ENCODE measurements around the gene TFEB.
A peak's percentile ranks its signal among the peaks of the same experiment; 100 is the strongest.

TFEB gene

GRCh38 chr6:41640426-41640825 is 95.0 kb downstream of the TFEB start:
- Histone ChIP-seq H3K27ac (ENCODE audit: low read length) (no peak overlapping the region), H3K4me3 (ENCODE audit: low read length) (no peak overlapping the region), H3K27me3 (ENCODE audit: control insufficient read depth, insufficient read depth, low read length) (peaks cover 2% of the 10 kb centered on the region; the same call in 1 of the 2 replicates), H3K9me3 (ENCODE audit: control insufficient read depth, insufficient read depth, low read length) (no peaks in the 10 kb centered on the region), H3K36me3 (ENCODE audit: control insufficient read depth, insufficient read depth, low read length) (no peaks in the 10 kb centered on the region), H3K4me1 (ENCODE audit: control insufficient read depth, insufficient read depth, low read length) (peaks cover 15% of the 10 kb centered on the region)
- DNase-seq (ENCODE audit: low read depth, low spot score) = no peak
- WGBS (ENCODE audit: insufficient coverage, insufficient read length) = no CpG with 5 or more reads among the region's 7 CpGs

DNA sequence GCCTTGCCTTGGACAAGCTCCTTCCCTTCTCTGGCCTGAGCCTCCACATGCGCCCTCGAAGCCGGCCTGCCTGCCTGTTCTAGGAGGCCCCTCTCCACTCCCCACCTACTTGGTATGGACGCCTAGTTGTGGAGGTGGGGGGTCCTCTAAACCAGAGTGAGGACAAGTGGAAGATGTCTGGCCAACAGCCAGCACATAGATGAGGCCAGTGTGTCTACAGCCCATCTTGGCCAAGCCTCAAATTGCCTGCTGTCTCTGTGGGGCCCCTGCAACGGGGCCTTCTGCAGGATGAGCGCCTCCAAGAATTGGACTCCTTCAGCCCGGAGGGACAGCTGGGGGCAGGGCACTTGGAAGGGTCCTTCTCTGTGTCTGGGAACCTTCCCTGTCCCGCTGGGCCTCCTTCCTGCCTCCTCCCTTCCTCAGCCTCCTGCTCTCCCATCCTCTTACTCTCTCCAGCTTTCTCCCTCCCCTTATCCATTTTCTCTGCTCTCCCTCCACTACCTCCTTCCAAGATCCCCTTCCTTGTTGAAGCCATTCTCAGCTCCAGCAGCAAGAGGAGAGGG is 95.5 kb downstream of the TFEB start:
- WGBS (ENCODE audit: insufficient coverage, insufficient read length) = no CpG with 5 or more reads among the region's 8 CpGs
- no peaks in the 10 kb centered on the region for H3K36me3 ChIP-seq (ENCODE audit: control insufficient read depth, insufficient read depth, low read length)
- no peaks in the 10 kb centered on the region for H3K9me3 ChIP-seq (ENCODE audit: control insufficient read depth, insufficient read depth, low read length)
- peaks cover 15% of the 10 kb centered on the region for H3K4me1 ChIP-seq (ENCODE audit: control insufficient read depth, insufficient read depth, low read length)
- no peak for DNase-seq (ENCODE audit: low read depth, low spot score)
- peak overlapping the region; percentile 13; the same call in 1 of the 2 replicates for H3K4me3 ChIP-seq (ENCODE audit: low read length)
- H3K27me3 ChIP-seq (ENCODE audit: control insufficient read depth, insufficient read depth, low read length) = peaks cover 2% of the 10 kb centered on the region; the same call in 1 of the 2 replicates
- no peak overlapping the region for H3K27ac ChIP-seq (ENCODE audit: low read length)

DNA sequence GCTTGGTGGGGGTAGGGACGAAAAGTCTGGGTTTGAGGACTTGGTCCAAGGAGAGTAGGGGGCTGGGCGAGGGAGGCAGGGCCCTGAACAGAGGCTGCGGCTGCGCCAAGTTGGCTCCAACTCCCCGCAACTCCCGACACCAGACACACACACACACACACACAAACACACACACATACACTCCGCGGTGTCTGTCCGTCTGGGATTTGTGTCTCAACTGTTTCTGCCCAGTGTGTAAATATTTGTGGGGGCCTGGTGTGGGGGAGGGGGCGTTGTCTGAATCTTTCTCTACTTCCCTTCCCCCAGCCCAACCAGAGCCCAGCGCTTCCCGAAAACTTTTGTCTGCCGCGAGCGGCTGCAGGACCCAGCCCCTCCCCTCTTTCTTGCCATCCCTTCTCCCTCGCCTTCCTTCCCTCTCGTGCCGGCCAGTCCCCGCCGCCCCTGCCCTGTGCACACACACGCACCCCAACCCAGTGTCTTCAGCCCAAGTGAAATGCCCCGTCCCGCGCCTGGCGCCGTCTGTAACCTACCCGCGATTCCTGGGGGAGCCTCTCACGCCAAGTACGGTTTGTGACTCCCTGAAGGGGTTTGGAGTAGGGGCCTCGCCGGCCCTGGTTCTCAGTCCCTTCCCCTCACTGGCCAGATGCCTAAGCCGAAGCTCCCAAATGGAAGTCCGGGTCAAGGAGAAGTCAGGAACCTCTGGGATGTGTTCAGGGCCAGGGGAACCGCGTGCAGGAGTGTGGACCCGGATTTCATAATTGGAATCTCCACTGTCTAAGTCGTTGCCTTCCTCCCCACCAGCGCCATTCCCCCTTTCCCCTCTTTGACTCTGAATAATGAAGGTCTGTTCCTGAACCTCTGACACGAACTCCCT is 96.2 kb downstream of the TFEB start:
- Histone ChIP-seq H3K27ac (ENCODE audit: low read length) (no peak overlapping the region), H3K27me3 (ENCODE audit: control insufficient read depth, insufficient read depth, low read length) (peaks cover 2% of the 10 kb centered on the region; the same call in 1 of the 2 replicates), H3K4me1 (ENCODE audit: control insufficient read depth, insufficient read depth, low read length) (peaks cover 15% of the 10 kb centered on the region), H3K36me3 (ENCODE audit: control insufficient read depth, insufficient read depth, low read length) (no peaks in the 10 kb centered on the region), H3K9me3 (ENCODE audit: control insufficient read depth, insufficient read depth, low read length) (no peaks in the 10 kb centered on the region), H3K4me3 (ENCODE audit: low read length) (peak overlapping the region; percentile 81; the same call in 1 of the 2 replicates)
- no CpG with 5 or more reads among the region's 40 CpGs for WGBS (ENCODE audit: insufficient coverage, insufficient read length)
- DNase-seq (ENCODE audit: low read depth, low spot score) = no peak

DNA sequence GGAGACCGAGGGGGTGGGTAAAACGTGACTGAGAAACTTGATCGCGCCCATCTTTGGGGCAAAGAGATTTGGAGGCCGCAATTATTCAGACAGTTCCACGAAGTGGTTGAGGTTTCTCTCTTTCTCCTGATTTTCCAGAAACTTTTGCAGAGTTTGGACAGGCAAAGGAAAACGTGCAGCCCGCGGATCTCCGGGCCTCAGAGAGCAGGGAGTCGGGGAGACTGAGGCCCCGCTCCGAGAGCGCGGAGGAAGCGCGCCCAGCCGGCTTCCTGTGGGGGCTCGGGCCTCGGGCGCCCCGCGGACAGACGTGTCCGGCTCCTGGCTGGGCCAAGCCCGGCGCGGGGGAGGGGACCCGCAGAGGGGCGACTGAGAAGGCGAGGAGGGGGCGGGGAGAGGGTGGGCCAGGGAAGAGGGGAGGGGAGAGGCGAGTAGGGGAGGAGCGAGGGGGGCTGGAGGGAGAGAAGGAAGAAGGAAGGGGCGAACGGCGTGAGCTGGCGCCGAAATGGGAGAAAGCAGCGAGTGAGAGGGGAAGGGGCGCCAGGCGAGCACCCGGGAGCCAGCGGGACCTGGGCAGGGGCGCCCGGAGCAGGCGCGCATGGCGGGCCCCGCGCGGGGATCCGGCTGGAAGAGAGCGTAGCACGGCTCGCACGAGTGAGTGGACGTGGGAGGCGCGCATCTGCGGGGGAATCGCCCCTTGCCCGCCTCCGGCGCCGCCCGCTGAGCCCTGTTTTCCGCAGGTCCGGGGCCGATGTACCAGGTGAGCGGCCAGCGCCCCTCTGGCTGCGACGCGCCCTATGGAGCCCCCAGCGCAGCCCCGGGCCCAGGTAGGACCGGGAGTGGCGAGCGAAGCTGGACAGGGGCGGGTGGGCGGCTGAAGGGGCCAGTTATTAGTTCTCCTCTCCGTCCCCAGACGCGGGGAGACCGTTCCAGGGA is 97.1 kb downstream of the TFEB start, which contains the start of gene MDFI:
Gene MDFI (plus strand): TSS at position 467 of the 933 bp plus-strand sequence. CDS start 282 bp downstream, at position 749.
- H3K36me3 ChIP-seq (ENCODE audit: control insufficient read depth, insufficient read depth, low read length) = no peaks in the 10 kb centered on the region
- DNase-seq (ENCODE audit: low read depth, low spot score) = no peak
- no peak within 1 kb of the TSS for H3K27ac ChIP-seq (ENCODE audit: low read length)
- H3K9me3 ChIP-seq (ENCODE audit: control insufficient read depth, insufficient read depth, low read length) = no peaks in the 10 kb centered on the region
- no CpG with 5 or more reads among the region's 86 CpGs for WGBS (ENCODE audit: insufficient coverage, insufficient read length)
- peaks cover 12% of the 10 kb centered on the region for H3K4me1 ChIP-seq (ENCODE audit: control insufficient read depth, insufficient read depth, low read length)
- peak within 1 kb of the TSS; percentile 81 for H3K4me3 ChIP-seq (ENCODE audit: low read length)
- H3K27me3 ChIP-seq (ENCODE audit: control insufficient read depth, insufficient read depth, low read length) = peaks cover 2% of the 10 kb centered on the region; the same call in 1 of the 2 replicates

DNA sequence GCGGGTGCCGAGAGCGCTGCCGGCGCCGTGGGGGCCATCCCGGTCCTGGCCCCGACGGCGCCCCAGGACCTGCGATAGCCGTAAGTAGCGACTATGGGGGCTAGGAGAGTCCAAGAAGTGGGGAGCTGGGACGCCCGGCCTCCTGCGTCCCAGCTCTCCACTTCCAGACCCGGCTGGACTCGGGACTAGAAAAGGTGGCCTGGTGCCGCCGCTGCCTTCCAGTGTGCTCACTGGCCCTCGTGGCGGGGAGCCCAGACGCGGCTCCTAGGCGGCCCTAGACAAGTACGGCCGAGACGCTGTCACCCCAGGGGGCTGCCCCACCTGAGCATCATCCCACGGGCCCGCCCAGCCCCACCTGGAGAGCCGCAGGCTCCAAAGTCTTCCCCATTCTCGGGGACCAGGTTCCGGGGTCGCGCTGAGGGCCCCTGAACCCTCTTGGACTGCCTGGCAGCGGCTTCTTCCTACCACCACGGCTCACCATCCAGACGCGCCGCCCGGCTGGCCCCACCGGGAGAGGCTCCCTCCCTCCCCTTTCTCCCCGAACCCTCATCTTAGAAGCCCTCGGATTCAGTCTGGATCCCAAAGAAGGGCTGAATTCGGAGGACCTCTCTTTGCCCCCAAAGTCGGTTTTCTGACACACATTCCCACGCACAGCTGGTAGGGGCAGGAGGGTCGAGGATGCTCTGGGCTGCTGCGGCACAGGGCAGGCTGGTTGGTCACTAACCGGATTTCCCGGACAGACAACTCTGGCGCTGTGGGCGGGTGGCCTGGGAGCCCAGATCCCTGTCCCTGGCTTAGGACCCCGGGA is 98.0 kb downstream of the TFEB start:
- H3K4me3 ChIP-seq (ENCODE audit: low read length) = peak overlapping the region; percentile 81; the same call in 1 of the 2 replicates
- DNase-seq (ENCODE audit: low read depth, low spot score) = no peak
- peaks cover 2% of the 10 kb centered on the region; the same call in 1 of the 2 replicates for H3K27me3 ChIP-seq (ENCODE audit: control insufficient read depth, insufficient read depth, low read length)

GRCh38 chr6:41636833-41637193 is 98.6 kb downstream of the TFEB start:
- H3K9me3 ChIP-seq (ENCODE audit: control insufficient read depth, insufficient read depth, low read length) = no peaks in the 10 kb centered on the region
- DNase-seq (ENCODE audit: low read depth, low spot score) = no peak
- peaks cover 2% of the 10 kb centered on the region; the same call in 1 of the 2 replicates for H3K27me3 ChIP-seq (ENCODE audit: control insufficient read depth, insufficient read depth, low read length)
- WGBS (ENCODE audit: insufficient coverage, insufficient read length) = no CpG with 5 or more reads among the region's 31 CpGs
- no peak overlapping the region for H3K27ac ChIP-seq (ENCODE audit: low read length)
- H3K4me1 ChIP-seq (ENCODE audit: control insufficient read depth, insufficient read depth, low read length) = peaks cover 12% of the 10 kb centered on the region
- H3K4me3 ChIP-seq (ENCODE audit: low read length) = peak overlapping the region; percentile 81; the same call in 1 of the 2 replicates
- H3K36me3 ChIP-seq (ENCODE audit: control insufficient read depth, insufficient read depth, low read length) = no peaks in the 10 kb centered on the region

More for the DNA sequence above, 98.0 kb downstream of the TFEB start:
- H3K27ac ChIP-seq (ENCODE audit: low read length) = no peak overlapping the region
- peaks cover 12% of the 10 kb centered on the region for H3K4me1 ChIP-seq (ENCODE audit: control insufficient read depth, insufficient read depth, low read length)
- no peaks in the 10 kb centered on the region for H3K36me3 ChIP-seq (ENCODE audit: control insufficient read depth, insufficient read depth, low read length)
- no CpG with 5 or more reads among the region's 54 CpGs for WGBS (ENCODE audit: insufficient coverage, insufficient read length)
- no peaks in the 10 kb centered on the region for H3K9me3 ChIP-seq (ENCODE audit: control insufficient read depth, insufficient read depth, low read length)

DNA sequence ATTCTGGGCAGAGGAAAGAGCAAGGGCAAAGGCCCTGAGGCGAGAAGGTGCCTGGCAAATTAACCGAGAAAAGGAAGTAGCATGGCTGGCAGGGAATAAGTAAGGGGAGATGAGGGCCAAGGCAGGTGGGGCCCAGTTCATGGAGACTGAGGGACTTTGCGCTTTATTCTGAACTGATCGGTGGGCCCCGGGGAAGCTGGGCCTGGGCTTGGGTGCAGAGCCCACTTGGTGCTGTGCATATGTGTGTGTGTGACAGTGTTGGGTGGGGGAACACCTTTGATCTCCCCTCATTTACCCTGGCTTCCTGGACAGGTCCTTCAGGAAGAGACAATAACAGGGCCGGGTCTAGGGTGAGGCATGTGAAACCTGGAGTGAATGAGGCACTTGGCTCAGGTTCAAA is 100.0 kb downstream of the TFEB start:
- Histone ChIP-seq H3K36me3 (ENCODE audit: control insufficient read depth, insufficient read depth, low read length) (no peaks in the 10 kb centered on the region), H3K9me3 (ENCODE audit: control insufficient read depth, insufficient read depth, low read length) (no peaks in the 10 kb centered on the region), H3K27me3 (ENCODE audit: control insufficient read depth, insufficient read depth, low read length) (peaks cover 2% of the 10 kb centered on the region; the same call in 1 of the 2 replicates), H3K27ac (ENCODE audit: low read length) (no peak overlapping the region), H3K4me1 (ENCODE audit: control insufficient read depth, insufficient read depth, low read length) (peaks cover 9% of the 10 kb centered on the region), H3K4me3 (ENCODE audit: low read length) (no peak overlapping the region)
- DNase-seq (ENCODE audit: low read depth, low spot score) = no peak
- no CpG with 5 or more reads among the region's 6 CpGs for WGBS (ENCODE audit: insufficient coverage, insufficient read length)

GRCh38 chr6:41634657-41635056 is 100.8 kb downstream of the TFEB start:
- H3K9me3 ChIP-seq (ENCODE audit: control insufficient read depth, insufficient read depth, low read length) = no peaks in the 10 kb centered on the region
- DNase-seq (ENCODE audit: low read depth, low spot score) = no peak
- peaks cover 2% of the 10 kb centered on the region; the same call in 1 of the 2 replicates for H3K27me3 ChIP-seq (ENCODE audit: control insufficient read depth, insufficient read depth, low read length)
- H3K36me3 ChIP-seq (ENCODE audit: control insufficient read depth, insufficient read depth, low read length) = no peaks in the 10 kb centered on the region
- no peak overlapping the region for H3K27ac ChIP-seq (ENCODE audit: low read length)
- no peak overlapping the region for H3K4me3 ChIP-seq (ENCODE audit: low read length)
- no CpG with 5 or more reads among the region's 4 CpGs for WGBS (ENCODE audit: insufficient coverage, insufficient read length)
- H3K4me1 ChIP-seq (ENCODE audit: control insufficient read depth, insufficient read depth, low read length) = peaks cover 2% of the 10 kb centered on the region
